HG03066 (cell line): ENCODE results near the gene ZNF148.
"Not testable (repeated sequence)": the region's sequence is repeated elsewhere in the genome, so short reads cannot be mapped to it uniquely, and the experiment has no call there.

Experiments
- ATAC-seq: cut with Tn5 transposase; IDR thresholded peaks from one replicate; pipeline ENCODE4 v1.9.1; 2021; ENCODE audit warnings: low read depth; ENCODE audit not compliant: unreplicated experiment

Gene ZNF148

DNA sequence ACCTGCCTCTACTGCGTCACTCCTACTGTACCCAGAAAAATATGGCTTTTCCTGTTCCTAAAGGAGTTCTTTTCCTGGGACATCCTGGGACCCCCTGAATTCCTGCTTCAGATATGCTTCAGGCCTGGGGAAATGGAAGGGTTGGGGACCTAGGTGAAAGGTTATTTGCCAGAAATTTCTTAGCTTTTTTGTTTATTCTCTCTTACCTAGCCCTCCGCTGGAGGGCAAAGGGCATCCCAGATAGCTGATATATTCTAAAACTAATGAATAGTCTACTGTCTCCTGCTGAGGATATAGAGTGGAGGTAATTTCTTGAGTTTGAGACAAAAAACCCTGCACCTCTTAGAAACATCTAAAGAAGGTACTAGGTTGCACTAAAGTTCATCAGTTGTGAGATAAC lies 3.6 kb upstream of the ZNF148 start:
- ATAC-seq, result no peak

- ATAC-seq, result no peak
Observed at GRCh38 chr3:125375950-125376679, 990 bp upstream of the ZNF148 start.

DNA sequence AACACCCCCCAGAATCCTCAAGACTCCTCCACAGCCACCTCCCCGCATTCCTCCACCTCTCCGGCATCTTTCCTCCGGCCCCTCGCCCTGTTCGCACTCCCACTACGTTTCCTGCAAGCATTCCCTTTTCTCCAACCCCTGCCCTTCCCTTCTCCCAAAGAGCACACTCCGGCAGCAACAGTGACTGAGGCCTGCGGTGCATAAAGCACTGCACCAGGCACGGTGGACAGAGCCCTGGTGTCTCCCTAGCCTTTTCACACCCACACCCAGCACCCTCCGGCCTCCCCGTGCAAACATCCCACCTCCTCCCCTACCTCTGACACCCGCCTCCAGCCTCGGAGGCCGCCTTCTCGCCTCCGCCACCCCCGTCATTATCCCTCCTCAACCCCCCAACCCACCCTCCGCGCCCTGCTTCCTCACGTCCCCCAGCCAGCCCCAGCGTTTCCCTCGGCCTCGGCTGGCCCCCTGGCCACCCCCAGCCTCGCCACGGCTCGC lies 577 bp downstream of the ZNF148 start:
- peak; percentile 8 for ATAC-seq

DNA sequence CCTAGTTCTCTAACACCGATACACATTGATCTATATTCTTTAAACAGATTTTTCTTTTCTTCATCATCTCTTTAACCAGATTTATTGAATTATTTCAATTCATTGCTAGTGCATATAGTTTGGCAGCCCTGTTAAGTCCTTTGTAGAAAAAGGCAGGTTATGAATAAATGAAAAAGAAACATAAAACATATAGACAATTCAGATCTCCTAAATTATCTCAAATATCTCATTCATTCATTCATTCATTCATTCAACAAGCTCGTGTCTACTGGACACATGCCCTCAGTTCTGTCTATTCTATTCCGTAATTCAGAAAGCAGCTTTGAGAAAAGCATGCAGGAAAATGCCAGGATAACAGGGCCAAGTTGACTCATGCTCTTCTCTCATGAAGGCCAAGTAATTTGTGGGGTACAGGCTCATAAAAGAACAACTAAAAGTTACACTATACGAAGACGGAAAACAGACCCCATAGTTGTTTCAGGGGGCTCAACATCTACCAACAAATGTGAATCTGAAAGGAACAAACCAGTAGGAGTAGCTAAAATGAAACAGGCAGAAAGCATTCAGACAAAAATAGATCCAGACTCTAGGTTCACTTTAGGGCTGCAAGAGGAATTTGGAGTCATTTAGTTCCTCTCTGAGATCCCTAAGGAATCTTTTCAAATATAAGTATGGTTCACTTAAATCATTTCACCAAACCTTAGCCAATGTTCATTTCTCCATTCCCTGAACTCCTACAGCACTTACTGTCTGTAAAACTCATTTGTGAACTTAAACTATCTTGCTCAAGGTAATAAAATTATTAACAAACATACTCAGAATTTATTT lies 7.5 kb downstream of the ZNF148 start:
- no peak for ATAC-seq

GRCh38 chr3:125366132-125366531 lies 9.0 kb downstream of the ZNF148 start:
- ATAC-seq, result no peak

GRCh38 chr3:125359700-125360099 lies 15.4 kb downstream of the ZNF148 start:
- no peak for ATAC-seq

DNA sequence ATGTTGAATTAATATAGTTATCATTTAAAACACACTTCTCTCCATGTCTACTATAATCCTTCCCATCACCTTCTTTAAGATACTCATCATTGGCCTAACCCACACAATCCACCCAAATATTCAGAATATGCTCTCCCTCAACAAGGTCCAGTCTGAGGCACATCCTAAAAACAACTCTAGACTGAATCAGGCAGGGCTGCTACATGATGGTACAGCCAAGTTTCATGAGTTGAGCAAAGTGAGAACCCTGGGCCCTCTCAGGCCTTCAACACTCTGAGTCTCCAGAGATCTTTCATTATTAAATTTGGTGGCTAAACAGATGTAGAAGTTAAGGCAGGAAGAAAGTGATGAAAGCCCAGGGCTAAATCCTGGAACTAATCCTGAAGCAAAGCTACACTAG lies 16.2 kb downstream of the ZNF148 start:
- ATAC-seq, result no peak

- ATAC-seq, result no peak
Observed at GRCh38 chr3:125357837-125358236, 17.3 kb downstream of the ZNF148 start.

DNA sequence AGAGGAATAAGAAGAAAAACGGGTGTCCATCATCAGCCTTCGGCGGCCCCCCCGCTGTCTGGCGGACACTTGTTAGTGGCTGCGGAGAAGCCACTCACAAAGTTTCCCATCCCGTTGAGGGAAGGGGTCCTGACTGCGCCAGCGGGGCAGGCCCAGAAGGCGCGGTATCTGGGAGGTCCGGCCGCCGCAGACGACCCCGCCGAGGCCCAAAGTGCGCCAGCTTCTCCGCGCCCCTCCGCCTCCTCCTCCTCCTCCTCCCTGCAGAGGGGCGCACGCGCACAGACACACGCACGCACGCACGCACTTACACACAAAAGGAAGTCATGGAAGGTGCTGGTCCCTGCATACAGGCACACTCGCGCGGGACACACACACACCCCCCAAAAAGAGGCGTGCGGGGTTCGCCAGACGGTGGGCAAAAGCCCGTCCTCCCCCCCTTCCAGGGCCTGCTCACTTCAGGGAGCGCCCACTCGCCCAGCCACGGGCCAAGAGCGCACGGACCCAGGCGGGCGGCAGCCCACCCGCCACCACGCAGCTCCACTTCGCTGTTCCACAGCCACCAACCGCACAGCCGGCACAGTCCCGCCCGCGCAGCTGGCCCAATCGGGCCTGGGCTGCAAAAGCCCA lies 18.0 kb downstream of the ZNF148 start:
- ATAC-seq, result peak; percentile 71

DNA sequence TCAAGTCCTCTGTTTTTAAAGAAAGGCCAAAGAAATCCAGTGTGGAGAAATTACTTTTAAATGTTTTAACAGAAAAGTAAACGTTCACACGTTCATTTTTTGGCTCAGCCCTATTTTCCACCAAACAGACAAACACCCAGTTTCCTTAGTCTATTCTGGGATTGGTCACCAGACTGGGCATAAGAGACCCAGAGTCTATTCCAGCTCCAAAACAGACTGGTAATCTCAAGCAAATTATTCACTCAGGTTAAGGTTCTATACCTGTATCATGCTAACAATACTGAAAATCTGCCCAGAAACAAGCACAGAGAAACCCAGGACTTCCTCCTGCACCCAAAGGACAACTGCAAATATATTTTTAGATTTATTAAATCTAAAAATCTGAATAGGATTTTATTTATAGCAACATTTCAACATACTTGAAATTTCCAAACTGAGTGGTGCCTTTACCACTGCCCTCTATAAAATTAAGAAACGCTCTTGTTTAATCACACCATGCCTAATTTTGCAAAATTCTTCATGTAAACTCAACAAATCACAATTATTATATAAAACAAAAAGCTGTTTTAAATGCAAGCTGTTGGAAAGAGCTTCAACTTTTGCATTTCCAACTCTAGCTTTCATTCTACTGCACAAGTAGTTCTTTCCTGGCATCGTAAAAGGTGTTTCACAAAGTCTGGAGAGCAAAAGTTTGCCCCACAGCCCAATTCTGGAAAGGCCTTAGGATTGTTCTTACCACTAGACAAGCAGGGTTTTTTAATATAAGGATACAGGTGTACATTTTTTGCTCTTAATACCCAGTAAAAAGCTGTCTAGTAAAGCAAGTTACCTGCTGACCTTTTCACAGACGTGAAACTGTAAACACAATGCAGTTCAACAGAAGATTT lies 18.7 kb downstream of the ZNF148 start:
- peak; percentile 7 for ATAC-seq

DNA sequence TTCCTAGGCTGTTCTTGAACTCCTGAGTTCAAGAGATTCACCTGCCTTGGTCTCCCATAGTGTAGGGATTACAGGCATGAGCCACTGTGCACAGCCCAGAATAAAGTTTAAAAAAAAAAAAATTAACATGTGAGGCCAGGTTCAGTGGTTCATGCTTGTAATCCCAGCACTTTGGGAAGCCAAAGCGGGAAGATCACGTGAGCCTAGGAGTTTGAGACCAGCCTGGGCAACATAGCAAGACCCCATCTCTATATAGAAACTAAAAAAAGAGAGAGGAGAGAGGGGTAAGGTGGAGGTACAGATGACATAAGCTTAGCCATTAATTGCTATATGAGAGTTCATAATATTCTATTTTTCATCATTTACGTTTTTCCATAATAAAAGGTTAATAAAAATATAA lies 21.5 kb downstream of the ZNF148 start:
- no peak for ATAC-seq

DNA sequence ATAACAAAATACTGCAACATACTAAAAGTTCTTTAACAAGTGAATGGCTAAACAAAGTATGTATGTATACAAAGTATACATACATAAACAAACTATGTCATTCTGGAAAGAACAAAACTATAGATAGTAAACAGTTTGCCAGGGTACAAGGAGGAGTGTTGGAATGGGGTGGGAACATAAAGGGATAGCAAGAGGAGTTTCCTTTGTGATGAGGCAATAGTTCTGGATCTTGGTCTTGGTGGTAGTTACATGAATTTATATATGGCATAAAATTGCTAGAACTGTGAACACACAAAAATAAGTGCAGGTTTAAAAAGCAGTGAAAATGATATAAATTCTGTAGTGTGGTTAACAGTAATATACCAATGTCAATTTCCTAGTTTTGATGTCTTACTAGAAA lies 22.0 kb downstream of the ZNF148 start:
- no peak for ATAC-seq

GRCh38 chr3:125351814-125352456 lies 23.2 kb downstream of the ZNF148 start:
- no peak for ATAC-seq

- ATAC-seq, result no peak
Observed at GRCh38 chr3:125351152-125351551, 24.0 kb downstream of the ZNF148 start.

DNA sequence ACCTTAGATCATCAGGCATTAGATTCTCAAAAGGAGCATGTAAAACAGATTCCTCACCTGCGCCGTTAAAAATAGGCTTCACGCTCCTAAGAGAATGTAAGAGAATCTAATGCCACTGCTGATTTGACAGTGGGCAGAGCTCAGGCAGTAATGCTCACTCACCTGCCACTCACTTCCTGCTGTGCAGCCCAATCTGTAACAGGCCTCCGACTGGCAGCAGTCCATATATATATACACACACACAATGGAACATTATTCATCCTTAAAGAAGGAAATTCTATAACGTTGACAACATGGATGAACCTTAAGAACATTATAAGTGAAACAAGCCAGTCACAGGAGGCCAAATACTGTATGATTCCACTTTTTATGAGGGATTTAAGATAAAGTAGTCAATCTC lies 24.5 kb downstream of the ZNF148 start:
- no peak for ATAC-seq

GRCh38 chr3:125349556-125350165 lies 25.5 kb downstream of the ZNF148 start:
- ATAC-seq, result no peak

DNA sequence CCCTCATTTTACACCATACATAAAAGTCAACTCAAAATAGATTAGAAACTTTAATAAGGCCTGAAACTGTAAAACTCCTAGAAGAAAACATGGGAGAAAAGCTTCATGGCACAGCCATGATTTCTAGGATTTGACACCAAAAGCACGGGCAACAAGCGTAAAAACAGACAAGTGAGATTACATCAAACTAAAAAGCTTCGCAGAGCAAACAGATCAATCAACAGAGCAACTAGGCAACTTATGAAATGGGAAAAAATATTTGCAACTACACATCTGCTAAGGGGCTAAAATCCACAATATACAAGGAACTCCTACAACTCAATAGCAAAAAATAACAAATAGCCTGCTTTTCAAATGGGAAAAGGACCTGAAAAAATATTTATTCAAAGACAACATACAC lies 26.1 kb downstream of the ZNF148 start:
- no peak for ATAC-seq

- not testable (repeated sequence) for ATAC-seq
Observed at GRCh38 chr3:125343367-125343766, 31.8 kb downstream of the ZNF148 start.

DNA sequence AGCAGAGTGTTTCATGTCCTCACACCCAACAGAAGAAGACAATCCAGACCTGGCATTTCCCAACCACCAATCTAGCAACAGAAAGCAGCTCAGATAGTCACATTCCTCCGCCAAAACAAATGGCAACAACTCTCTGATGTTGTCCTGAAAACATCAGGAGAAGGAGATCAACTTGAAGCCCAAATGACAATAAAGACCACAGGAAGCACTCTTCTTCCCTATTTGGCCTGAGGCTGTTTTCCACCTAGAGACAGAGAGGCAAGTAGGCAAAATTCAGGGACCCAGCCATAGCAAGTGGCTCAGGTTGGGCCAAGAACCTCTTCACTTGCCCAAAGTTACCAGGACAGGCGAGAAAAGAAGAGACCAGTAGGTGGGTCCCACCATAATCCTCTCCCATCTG lies 35.0 kb downstream of the ZNF148 start:
- ATAC-seq, result no peak
